ENCODE measurements around the gene KIT.

KIT gene

DNA sequence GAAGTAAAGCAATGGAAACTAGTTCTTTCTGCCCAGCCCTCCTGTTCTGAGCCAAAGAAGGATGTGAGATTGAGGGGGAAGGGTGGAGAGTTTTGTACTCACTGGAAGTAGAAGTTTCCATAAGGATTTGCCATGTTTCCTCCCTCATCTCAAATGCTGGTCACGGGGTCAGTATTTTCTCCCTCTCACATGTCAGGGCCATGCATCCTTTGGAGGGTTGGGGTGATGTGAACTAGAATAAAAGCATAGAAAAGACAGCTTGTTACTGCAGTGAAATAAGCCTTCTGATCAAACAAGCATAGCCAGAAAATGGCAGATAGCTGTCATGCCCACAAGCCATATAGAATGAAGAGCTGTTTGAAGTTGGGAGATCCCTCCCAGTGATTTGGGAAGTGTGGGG lies 79.7 kb downstream of the KIT start:
- TF ChIP-seq, protein P1, sequence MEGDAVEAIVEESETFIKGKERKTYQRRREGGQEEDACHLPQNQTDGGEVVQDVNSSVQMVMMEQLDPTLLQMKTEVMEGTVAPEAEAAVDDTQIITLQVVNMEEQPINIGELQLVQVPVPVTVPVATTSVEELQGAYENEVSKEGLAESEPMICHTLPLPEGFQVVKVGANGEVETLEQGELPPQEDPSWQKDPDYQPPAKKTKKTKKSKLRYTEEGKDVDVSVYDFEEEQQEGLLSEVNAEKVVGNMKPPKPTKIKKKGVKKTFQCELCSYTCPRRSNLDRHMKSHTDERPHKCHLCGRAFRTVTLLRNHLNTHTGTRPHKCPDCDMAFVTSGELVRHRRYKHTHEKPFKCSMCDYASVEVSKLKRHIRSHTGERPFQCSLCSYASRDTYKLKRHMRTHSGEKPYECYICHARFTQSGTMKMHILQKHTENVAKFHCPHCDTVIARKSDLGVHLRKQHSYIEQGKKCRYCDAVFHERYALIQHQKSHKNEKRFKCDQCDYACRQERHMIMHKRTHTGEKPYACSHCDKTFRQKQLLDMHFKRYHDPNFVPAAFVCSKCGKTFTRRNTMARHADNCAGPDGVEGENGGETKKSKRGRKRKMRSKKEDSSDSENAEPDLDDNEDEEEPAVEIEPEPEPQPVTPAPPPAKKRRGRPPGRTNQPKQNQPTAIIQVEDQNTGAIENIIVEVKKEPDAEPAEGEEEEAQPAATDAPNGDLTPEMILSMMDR (IDR thresholded peaks at IDR 0.05; ENCODE audit: control insufficient read depth, extremely low read depth, insufficient read depth), result no peak
- no peak overlapping the region for H3K4me3 ChIP-seq (ENCODE audit: low read depth, low read length)
- no peak for DNase-seq (ENCODE audit: low read depth)

DNA sequence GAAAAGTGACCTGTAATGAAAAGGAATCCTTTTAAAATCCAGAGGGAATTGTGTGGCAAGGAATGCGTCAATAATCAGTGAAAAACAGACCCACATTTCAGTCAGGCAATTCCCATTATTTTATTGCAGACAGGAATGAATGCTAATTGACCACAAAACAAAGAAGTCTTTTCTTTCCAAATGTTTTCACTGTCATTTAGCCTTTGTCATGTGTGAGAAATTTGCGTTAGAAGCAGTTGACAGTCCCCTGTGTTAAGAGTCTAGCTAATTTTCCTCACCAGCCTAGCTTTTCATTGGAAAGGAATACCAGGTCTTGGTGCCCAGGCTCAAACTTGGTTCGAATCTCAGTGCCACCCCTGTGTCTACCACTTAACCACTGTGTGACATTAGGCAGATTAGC lies 83.4 kb downstream of the KIT start:
- DNase-seq (ENCODE audit: low read depth), result no peak
- TF ChIP-seq, protein P1 (IDR thresholded peaks at IDR 0.05; ENCODE audit: control insufficient read depth, extremely low read depth, insufficient read depth), result no peak

DNA sequence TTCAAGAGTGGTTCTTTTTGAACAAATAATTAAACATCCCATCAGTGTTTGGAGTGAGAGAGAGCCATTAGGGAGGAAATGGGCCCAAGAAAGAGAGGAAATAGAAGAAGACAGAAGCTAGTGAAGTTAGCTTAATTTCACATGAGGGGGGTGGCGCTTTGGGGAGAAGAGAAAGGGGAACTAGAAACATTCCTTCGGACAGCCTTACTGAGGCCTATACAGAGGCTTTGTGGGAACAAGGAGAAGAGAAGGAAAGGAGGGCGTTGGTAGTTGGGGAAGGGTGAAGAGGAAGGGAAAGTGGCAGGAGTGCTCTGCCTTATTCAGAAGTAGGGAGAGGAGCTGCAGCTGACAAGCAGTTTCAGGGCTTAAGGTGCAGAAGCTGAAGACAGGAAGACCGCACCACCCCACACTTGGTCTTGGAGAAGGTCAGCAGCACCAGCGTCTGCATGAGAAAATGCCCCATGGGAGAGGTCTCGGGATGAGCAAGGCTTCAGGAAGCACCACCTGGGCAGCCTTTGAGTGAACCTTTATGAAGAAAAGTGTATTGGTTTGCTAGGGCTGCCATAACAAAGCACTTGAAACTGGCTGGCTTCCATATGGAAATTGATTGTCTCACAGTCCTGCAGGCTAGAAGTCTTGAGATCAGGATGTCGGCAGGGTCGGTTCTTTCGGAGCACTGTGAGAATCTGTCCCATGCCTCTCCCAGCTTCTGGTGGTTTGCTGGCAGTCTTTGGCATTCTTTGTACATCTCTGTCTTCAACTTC lies 85.1 kb downstream of the KIT start:
- TF ChIP-seq, protein P1 (IDR thresholded peaks at IDR 0.05; ENCODE audit: control insufficient read depth, extremely low read depth, insufficient read depth), result no peak
- no peak for DNase-seq (ENCODE audit: low read depth)
- no peak overlapping the region for H3K4me3 ChIP-seq (ENCODE audit: low read depth, low read length)

More for the DNA sequence above, 83.4 kb downstream of the KIT start:
- H3K4me3 ChIP-seq (ENCODE audit: low read depth, low read length), result no peak overlapping the region

DNA sequence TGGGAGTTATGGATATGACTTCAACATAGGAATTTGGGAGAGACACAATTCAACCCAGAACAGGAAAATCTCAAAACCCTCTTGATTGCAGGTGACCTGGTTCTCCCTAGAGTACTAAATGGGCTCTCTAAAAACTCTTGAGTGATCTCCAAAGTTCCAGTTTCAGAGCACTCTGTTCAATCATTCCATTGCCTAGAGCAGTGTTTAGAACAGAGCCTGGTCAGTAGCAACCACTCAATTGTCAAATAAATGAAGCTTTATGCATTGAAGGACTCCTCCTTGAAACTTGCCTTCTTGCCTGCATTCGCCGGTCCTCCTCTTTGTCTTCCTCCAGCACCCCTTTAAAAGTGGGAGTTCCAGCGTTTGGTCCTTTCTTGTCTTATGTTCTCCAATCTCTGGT lies 85.8 kb downstream of the KIT start:
- H3K4me3 ChIP-seq (ENCODE audit: low read depth, low read length), result no peak overlapping the region
- TF ChIP-seq, protein P1 (IDR thresholded peaks at IDR 0.05; ENCODE audit: control insufficient read depth, extremely low read depth, insufficient read depth), result no peak

DNA sequence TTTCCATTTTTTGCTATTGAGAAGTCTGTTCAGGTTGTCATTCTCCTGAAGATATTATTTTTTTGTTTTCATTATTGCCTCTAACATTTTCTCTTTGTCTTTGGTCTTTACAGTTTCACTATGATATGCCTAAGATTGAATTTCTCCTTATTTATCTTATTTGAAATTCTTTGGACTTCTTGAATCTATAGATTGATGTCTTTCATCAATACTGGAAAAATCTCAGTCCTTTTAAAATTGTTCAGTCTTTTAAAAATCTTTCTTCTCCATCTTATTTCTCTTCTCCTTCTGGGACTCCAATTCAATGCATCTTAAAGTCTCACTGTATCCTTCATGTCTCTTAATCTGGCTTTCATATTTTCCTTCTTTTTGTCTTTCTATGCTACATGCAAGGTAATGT lies 86.7 kb downstream of the KIT start:
- TF ChIP-seq, protein P1 (IDR thresholded peaks at IDR 0.05; ENCODE audit: control insufficient read depth, extremely low read depth, insufficient read depth), result no peak
- no peak overlapping the region for H3K4me3 ChIP-seq (ENCODE audit: low read depth, low read length)
- DNase-seq (ENCODE audit: low read depth), result no peak

More for the DNA sequence above, 85.8 kb downstream of the KIT start:
- no peak for DNase-seq (ENCODE audit: low read depth)

DNA sequence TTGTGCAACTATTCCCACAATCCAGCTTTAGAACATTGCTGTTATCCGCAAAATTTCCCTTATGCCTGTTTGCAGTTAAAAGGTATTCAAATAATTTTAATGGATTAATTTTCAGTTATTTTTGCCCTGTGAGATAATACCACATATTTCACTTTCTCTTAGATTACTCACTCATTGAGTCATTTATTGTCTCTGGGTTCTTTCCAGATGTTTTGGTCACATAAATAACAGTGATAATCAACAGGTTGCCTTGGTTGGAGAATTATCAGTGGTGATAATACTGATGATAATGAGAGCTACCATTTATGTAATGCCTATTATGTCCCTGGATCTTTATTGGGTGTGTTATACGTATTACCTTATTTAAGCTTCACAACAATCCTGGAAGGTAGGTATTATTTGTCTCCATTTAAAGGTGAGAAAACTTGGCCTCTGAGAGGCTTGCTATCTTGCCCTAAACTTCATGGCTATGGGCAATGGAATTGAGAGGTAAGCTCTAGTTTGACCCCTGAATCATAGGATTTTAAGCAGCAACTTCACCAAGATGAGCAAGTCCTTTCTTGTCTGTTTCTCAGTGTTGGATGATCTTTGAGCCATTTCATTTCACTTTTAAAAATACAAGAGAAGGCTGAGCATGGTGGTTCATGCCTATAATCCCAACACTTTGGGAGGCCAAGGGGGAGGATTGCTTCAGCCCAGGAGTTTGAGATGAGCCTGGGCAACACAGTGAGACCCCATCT lies 87.4 kb downstream of the KIT start:
- DNase-seq (ENCODE audit: low read depth), result no peak
- no peak overlapping the region for H3K4me3 ChIP-seq (ENCODE audit: low read depth, low read length)
- TF ChIP-seq, protein P1 (IDR thresholded peaks at IDR 0.05; ENCODE audit: control insufficient read depth, extremely low read depth, insufficient read depth), result no peak
